GM12878 (cell line): ENCODE results near the gene PRSS57. TPM values are rescaled to one million over a fixed set of nuclear protein-coding genes. Genes with fewer than 3 reads are reported as not detected.
A peak's percentile ranks its signal among the peaks of the same experiment; 100 is the strongest.

ENCODE experiments used
- BRCA1 ChIP-seq: IDR thresholded peaks from 2 replicates; pipeline ENCODE4 v1.6.1; 2011; ENCODE audit warnings: low read depth, low read length, improper control_type of control experiment
- CEBPB ChIP-seq, 2 experiments: fragments of 150-350 bp in 1 of 2; IDR thresholded peaks; 2 replicates each; pipeline ENCODE4 v1.6.1; 2012 to 2014; ENCODE audit warnings: low read depth in 2 of 2, low read length in 2 of 2, borderline replicate concordance in 1 of 2, inconsistent platforms in 1 of 2
- DPF2 ChIP-seq: fragments of 450-650 bp; IDR thresholded peaks from 2 replicates; pipeline ENCODE4 v1.6.1; 2017; ENCODE audit warnings: mild to moderate bottlenecking
- IRF3 ChIP-seq: fragments of 450-650 bp; IDR thresholded peaks from 2 replicates; pipeline ENCODE4 v1.6.1; 2014; ENCODE audit warnings: mild to moderate bottlenecking
- MAX ChIP-seq: IDR thresholded peaks from 2 replicates; pipeline ENCODE4 v1.6.1; 2012; ENCODE audit warnings: low read depth, low read length, improper control_type of control experiment
- MTA3 ChIP-seq: IDR thresholded peaks from 2 replicates; pipeline ENCODE4 v1.6.1; 2012; ENCODE audit warnings: low read length, inconsistent platforms, borderline replicate concordance
- MYC ChIP-seq: IDR thresholded peaks from 2 replicates; pipeline ENCODE4 v1.6.1; 2011; ENCODE audit warnings: mild to moderate bottlenecking, low read length, moderate library complexity, inconsistent platforms; ENCODE audit not compliant: insufficient read depth, insufficient replicate concordance, insufficient read length, severe bottlenecking
- NKRF ChIP-seq: fragments of 450-650 bp; conservative IDR thresholded peaks from 2 replicates; pipeline ENCODE4 v1.6.1; 2017; ENCODE audit warnings: mild to moderate bottlenecking, moderate library complexity
- NR2C2 ChIP-seq: IDR thresholded peaks from 2 replicates; pipeline ENCODE4 v1.6.1; 2011; ENCODE audit warnings: borderline replicate concordance, low read depth; ENCODE audit not compliant: control insufficient read depth, insufficient read length
- RAD21 ChIP-seq: IDR thresholded peaks from 2 replicates; pipeline ENCODE4 v1.6.1; 2011; ENCODE audit warnings: mild to moderate bottlenecking, low read depth, low read length, moderate library complexity; ENCODE audit not compliant: insufficient read depth
- RBBP5 ChIP-seq: fragments of 200-600 bp; sonication (generic); conservative IDR thresholded peaks from 2 replicates; pipeline ENCODE4 v1.6.1; 2016
- RELB ChIP-seq: fragments of 450-650 bp; IDR thresholded peaks from 2 replicates; pipeline ENCODE4 v1.6.1; 2017; ENCODE audit warnings: low read depth, mild to moderate bottlenecking, moderate library complexity
- SREBF1 ChIP-seq: IDR thresholded peaks from 2 replicates; pipeline ENCODE4 v1.6.1; 2012; ENCODE audit warnings: mild to moderate bottlenecking, low read length
- SRF ChIP-seq, 2 experiments: IDR thresholded peaks; 2 replicates each; pipeline ENCODE4 v1.6.1; 2011; ENCODE audit warnings: low read depth in 2 of 2, low read length in 2 of 2, mild to moderate bottlenecking in 1 of 2, moderate library complexity in 1 of 2
- TAF1 ChIP-seq: IDR thresholded peaks from 2 replicates; pipeline ENCODE4 v1.6.1; 2011; ENCODE audit warnings: mild to moderate bottlenecking, low read depth, low read length, borderline replicate concordance
- ZBTB33 ChIP-seq: fragments of 450-650 bp; IDR thresholded peaks from 2 replicates; pipeline ENCODE4 v1.6.1; 2017; ENCODE audit warnings: mild to moderate bottlenecking
- ZNF687 ChIP-seq: fragments of 450-650 bp; IDR thresholded peaks from 2 replicates; pipeline ENCODE4 v1.6.1; 2017; ENCODE audit warnings: mild to moderate bottlenecking, moderate library complexity
- ZZZ3 ChIP-seq: IDR thresholded peaks from 2 replicates; pipeline ENCODE4 v1.6.1; 2011; ENCODE audit warnings: low read depth; ENCODE audit not compliant: control insufficient read depth, insufficient read length
- polyA plus RNA-seq, 11 experiments: library from polyadenylated mRNA; depleted of rRNA in 4 of 11; unstranded in 6 of 11; stranded (reverse) in 5 of 11; fragments of >200 nt; fragmentation: Nextera tagmentation in 4 of 11; fragmentation: Illumina TruSeq in 1 of 11; extraction: Ambion mirVana in 4 of 11; extraction: Trizol in 1 of 11; gene quantifications; 1 replicate in 1 of 11; 2 replicates in 10 of 11; pipeline versions ENCODE4 v1.2.1 to v1.2.3, GENCODE V29; 2011 to 2016; ENCODE audit warnings: inconsistent platforms in 2 of 11, missing spikeins in 2 of 11, low read depth in 1 of 11
- total RNA-seq, 4 experiments: library from RNA; depleted of rRNA in 3 of 4; stranded (reverse); fragments of >200 nt in 3 of 4; fragmentation: Illumina TruSeq in 1 of 4; extraction: Trizol in 1 of 4; gene quantifications; 2 replicates each; pipeline versions ENCODE4 v1.2.1 to v1.2.3, GENCODE V29; 2013 to 2021

Gene PRSS57
- total and polyA plus RNA-seq, 10 of the 15 experiments (the other 5 are each of a cell fraction or from before 2014, with no cell fraction given): not detected

- TF ChIP-seq ZBTB33 (no peak), NR2C2 (no peak), RAD21 (no peak), TAF1 (peak; percentile 54; the same call in 1 of the 2 replicates), DPF2 (peak; percentile 17; the same call in 1 of the 2 replicates), MTA3 (no peak), CEBPB (IDR thresholded peaks at IDR 0.05; ENCODE audit: borderline replicate concordance in 1 of 2, low read depth in 2 of 2, low read length in 2 of 2) (no peak), BRCA1 (no peak), IRF3 (0 out of 2 replicates have a peak, but pooled peaks have one; percentile 47), MYC (no peak), MAX (no peak; the same call in 1 of the 2 replicates), ZNF687 (peak; percentile 86), NKRF (no peak; the same call in 1 of the 2 replicates), ZZZ3 (no peak), SRF (IDR thresholded peaks at IDR 0.05; ENCODE audit: low read depth in 2 of 2, low read length in 2 of 2) (no peak), RELB (no peak; the same call in 1 of the 2 replicates), RBBP5 (no peak), SREBF1 (no peak)
These were observed 14.8 kb downstream of the PRSS57 start (continued) for GRCh38 chr19:680287-681028.
